Colonic mucosa (tissue), 4 donors: ENCODE results near the gene SSR1. TPM values are rescaled to one million over a fixed set of nuclear protein-coding genes. Genes with fewer than 3 reads are reported as not detected.

Source experiments
- DNase-seq: peaks from one replicate; pipeline ENCODE4 v3.0.0-alpha.2; 2020
- H3K27ac ChIP-seq: fragments of 200-600 bp; one replicate; pipeline ENCODE4 v1.8.0; 2021
- H3K27me3 ChIP-seq: fragments of 200-600 bp; one replicate; pipeline ENCODE4 v1.8.0; 2021
- H3K36me3 ChIP-seq: fragments of 200-600 bp; one replicate; pipeline ENCODE4 v1.8.0; 2021
- H3K4me1 ChIP-seq: fragments of 200-600 bp; one replicate; pipeline ENCODE4 v1.8.0; 2021; ENCODE audit warnings: mild to moderate bottlenecking
- H3K4me3 ChIP-seq: fragments of 200-600 bp; one replicate; pipeline ENCODE4 v1.8.0; 2021
- H3K9ac ChIP-seq, 2 donors: one replicate each; pipeline ENCODE4 v1.7.0; 2013; ENCODE audit warnings: control low read depth in 2 of 2, low read depth in 2 of 2, low read length in 2 of 2
- H3K9me3 ChIP-seq: fragments of 200-600 bp; one replicate; pipeline ENCODE4 v1.8.0; 2021
- CTCF ChIP-seq: fragments of 200-600 bp; IDR thresholded peaks from one replicate; pipeline ENCODE4 v1.8.0; 2022; ENCODE audit warnings: antibody characterized with exemption, mild to moderate bottlenecking
- intact Hi-C: fragments of 100-400 bp; cut with DNase I; formaldehyde crosslinking; loops from one replicate; pipeline ENCODE4 v1.14.1; 2022
- total RNA-seq, 2 donors: library from RNA; stranded (reverse); fragmentation: NEBNext Ultra II Directional in 1 of 2; extraction: Animal tissue kit (Norgen Biotek cat#: 25700) in 1 of 2; gene quantifications; one replicate each; pipeline ENCODE4 v1.2.1, GENCODE V29; 2021
- donor health status: healthy.
- donor health status: DM: no; HTN: no; CAD: no.
- donor health status: DM: no; HTN: no; CAD: no.

The SSR1 gene
- total RNA-seq, 2 donors from 2014 or later: 150 to 153 TPM

- intact Hi-C loops: loop anchor here (10.0 kb wide), 1 partner anchor 522 kb away; no protein-coding TSS in a partner anchor
Observed at GRCh38 chr6:7246401-7247178, 66.4 kb downstream of the SSR1 start.

GRCh38 chr6:7245668-7246393 is 67.2 kb downstream of the SSR1 start:
- intact Hi-C loops: loop anchor here (10.0 kb wide), 1 partner anchor 521 kb away; no protein-coding TSS in a partner anchor
- peaks cover 16% of the 10 kb centered on the region for H3K36me3 ChIP-seq

More at GRCh38 chr6:7246401-7247178, 66.4 kb downstream of the SSR1 start:
- H3K27ac ChIP-seq: no peak overlapping the region
- H3K36me3 ChIP-seq: peaks cover 16% of the 10 kb centered on the region
- H3K4me3 ChIP-seq: no peak overlapping the region
- peaks cover 13% of the 10 kb centered on the region for H3K4me1 ChIP-seq
- H3K9ac ChIP-seq: no peak overlapping the region
- H3K9me3 ChIP-seq: no peaks in the 10 kb centered on the region
- H3K27me3 ChIP-seq: no peaks in the 10 kb centered on the region
- DNase-seq: no peak
- no peak for TF ChIP-seq CTCF

GRCh38 chr6:7243179-7243981 is 69.6 kb downstream of the SSR1 start:
- Histone ChIP-seq H3K36me3 (peaks cover 14% of the 10 kb centered on the region), H3K4me1 (peaks cover 13% of the 10 kb centered on the region)

More at GRCh38 chr6:7245668-7246393, 67.2 kb downstream of the SSR1 start:
- H3K9ac ChIP-seq: no peak overlapping the region
- H3K4me1 ChIP-seq: peaks cover 13% of the 10 kb centered on the region
- no peak for DNase-seq
- no peak overlapping the region for H3K27ac ChIP-seq
- H3K4me3 ChIP-seq: no peak overlapping the region
- TF ChIP-seq CTCF: no peak
- H3K9me3 ChIP-seq: no peaks in the 10 kb centered on the region
- H3K27me3 ChIP-seq: no peaks in the 10 kb centered on the region

GRCh38 chr6:7242835-7243178 is 70.2 kb downstream of the SSR1 start:
- Histone ChIP-seq H3K36me3 (peaks cover 9% of the 10 kb centered on the region), H3K4me3 (no peak overlapping the region), H3K4me1 (peaks cover 13% of the 10 kb centered on the region), H3K27me3 (no peaks in the 10 kb centered on the region), H3K9me3 (no peaks in the 10 kb centered on the region), H3K27ac (peak overlapping the region; percentile 74), H3K9ac (peak overlapping the region in 1 of 2 donors; percentile 48)
- intact Hi-C loops: loop anchor here (5.0 to 10.0 kb wide), 2 partner anchors 518 to 566 kb away; no protein-coding TSS in a partner anchor
- no peak for TF ChIP-seq CTCF
- DNase-seq: no peak

More at GRCh38 chr6:7243179-7243981, 69.6 kb downstream of the SSR1 start:
- Histone ChIP-seq H3K27me3 (no peaks in the 10 kb centered on the region), H3K27ac (peak overlapping the region; percentile 74), H3K4me3 (no peak overlapping the region), H3K9me3 (no peaks in the 10 kb centered on the region), H3K9ac (peak overlapping the region in 1 of 2 donors; percentile 48)
- intact Hi-C loops: loop anchor here (5.0 to 10.0 kb wide), 2 partner anchors 519 to 566 kb away; no protein-coding TSS in a partner anchor
- TF ChIP-seq CTCF: peak; percentile 88
- peak; percentile 63 for DNase-seq
